PC-9 (cell line): ENCODE results near the gene GPR176. TPM values are rescaled to one million over a fixed set of nuclear protein-coding genes. Genes with fewer than 3 reads are reported as not detected.

Experiments
- BruUV-seq: library from RNA; stranded (reverse); fragments of 400-500 nt; replicated peaks from 2 replicates; lab custom pipeline; 2021; lab: Mats Ljungman, UMichigan
- CTCF ChIA-PET: fragments of 300-600 bp; sonication (Branson Sonifier 250); formaldehyde crosslinking; loops from one replicate; lab custom pipeline; 2022; ENCODE audit warnings: antibody characterized with exemption; lab: Charles Lee
- POLR2A ChIA-PET: fragments of 300-600 bp; sonication (Branson Sonifier 250); formaldehyde crosslinking; loops from one replicate; lab custom pipeline; 2022; ENCODE audit warnings: antibody characterized with exemption; ENCODE audit not compliant: unreplicated experiment; lab: Charles Lee
- DNase-seq, 2 experiments: peaks; one replicate each; pipeline versions ENCODE4 v3.0.0 to v3.0.0-alpha.2; 2015 to 2022; ENCODE audit warnings: mixed read lengths in 1 of 2
- H2AFZ ChIP-seq: fragments of 200-600 bp; sonication (generic); 2 replicates; pipeline ENCODE4 v1.8.1; 2017; ENCODE audit warnings: antibody characterized with exemption
- H3F3A ChIP-seq: fragments of 200-600 bp; sonication (generic); 2 replicates; pipeline ENCODE4 v1.8.1; 2017; ENCODE audit warnings: antibody characterized with exemption, mild to moderate bottlenecking, low read depth; ENCODE audit not compliant: insufficient read depth
- H3K27ac ChIP-seq: fragments of 200-600 bp; sonication (generic); 2 replicates; pipeline ENCODE4 v1.6.1; 2016; ENCODE audit warnings: mixed run types
- H3K27me3 ChIP-seq: fragments of 200-600 bp; sonication (generic); 2 replicates; pipeline ENCODE4 v1.6.1; 2016; ENCODE audit warnings: low read depth, mixed run types; ENCODE audit not compliant: insufficient read depth
- H3K36me3 ChIP-seq: fragments of 200-600 bp; sonication (generic); 2 replicates; pipeline ENCODE4 v1.6.1; 2016; ENCODE audit warnings: low read depth, mixed run types
- H3K4me1 ChIP-seq: fragments of 200-600 bp; sonication (generic); replicated peaks from 2 replicates; pipeline ENCODE4 v1.6.1; 2016; ENCODE audit warnings: mixed run types; ENCODE audit not compliant: insufficient read depth
- H3K4me2 ChIP-seq: fragments of 200-600 bp; sonication (generic); 2 replicates; pipeline ENCODE4 v1.6.1; 2017; ENCODE audit warnings: mixed run types
- H3K4me3 ChIP-seq: fragments of 200-600 bp; sonication (generic); 2 replicates; pipeline ENCODE4 v1.6.1; 2016; ENCODE audit warnings: mixed run types
- H3K79me2 ChIP-seq: fragments of 200-600 bp; sonication (generic); 2 replicates; pipeline ENCODE4 v1.6.1; 2017; ENCODE audit warnings: low read depth, mixed run types
- H3K9me2 ChIP-seq: fragments of 200-600 bp; sonication (generic); 2 replicates; pipeline ENCODE4 v1.8.1; 2017; ENCODE audit warnings: mild to moderate bottlenecking; ENCODE audit not compliant: insufficient read depth
- H3K9me3 ChIP-seq: fragments of 200-600 bp; sonication (generic); 2 replicates; pipeline ENCODE4 v1.8.1; 2016; ENCODE audit warnings: low read depth; ENCODE audit not compliant: insufficient read depth
- H4K20me1 ChIP-seq: fragments of 200-600 bp; sonication (generic); 2 replicates; pipeline ENCODE4 v1.8.1; 2017; ENCODE audit not compliant: insufficient read depth
- CTCF ChIP-seq: fragments of 200-600 bp; sonication (generic); conservative IDR thresholded peaks from 2 replicates; pipeline ENCODE4 v1.6.1; 2017; ENCODE audit warnings: mixed run types, antibody characterized with exemption, mild to moderate bottlenecking, moderate library complexity
- EZH2 ChIP-seq: fragments of 200-600 bp; sonication (generic); IDR thresholded peaks from 2 replicates; pipeline ENCODE4 v1.8.0; 2017; ENCODE audit warnings: antibody characterized with exemption, low read depth
- intact Hi-C: fragments of 100-400 bp; cut with micrococcal nuclease; formaldehyde crosslinking; loops from one replicate; pipeline ENCODE4 v1.10.0; 2022; ENCODE audit not compliant: unreplicated experiment
- total RNA-seq: library from RNA; stranded (reverse); gene quantifications from 2 replicates; pipeline ENCODE4 v1.2.3, GENCODE V29; 2021

Gene GPR176
- total RNA-seq, 1 experiment from 2014 or later = 4.7 TPM

DNA sequence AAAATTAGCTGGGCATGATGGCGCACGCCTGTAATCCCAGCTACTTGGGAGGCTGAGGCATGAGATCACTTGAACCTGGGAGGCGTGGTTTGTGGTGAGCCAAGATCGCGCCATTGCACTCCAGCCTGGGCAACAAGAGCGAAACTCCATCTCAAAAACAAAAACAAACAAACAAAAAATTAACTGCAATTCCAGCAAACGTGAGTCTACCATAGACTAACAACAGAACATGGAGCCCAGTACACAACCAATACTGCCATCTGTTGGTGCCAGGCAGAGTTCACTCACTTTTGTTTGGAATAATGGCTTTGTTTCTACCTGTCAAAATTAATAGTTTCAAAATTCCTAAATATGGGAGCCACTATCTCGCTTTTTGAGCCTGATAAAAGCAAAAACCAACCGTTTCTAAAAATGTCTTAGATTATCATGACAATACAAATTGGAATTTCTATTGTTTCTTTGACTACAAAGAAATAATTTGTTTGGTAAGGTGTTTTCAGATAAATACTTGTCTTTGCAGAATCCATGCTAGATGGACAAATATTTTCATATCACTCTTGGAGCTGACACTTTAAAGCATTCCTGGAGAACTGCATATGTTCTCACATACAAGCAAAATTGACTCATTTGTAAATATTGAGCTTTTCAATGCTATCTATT lies 45.0 kb downstream of the GPR176 start:
- ChIA-PET CTCF (interaction anchor here (0.9 kb wide), 1 partner anchor 8 kb away, joined by 3 read pairs; no protein-coding TSS in a partner anchor), POLR2A (interaction anchor here (0.7 kb wide), 1 partner anchor 1187 kb away, joined by 8 read pairs; no protein-coding TSS in a partner anchor)
- Histone ChIP-seq H3K9me3 (no peaks in the 10 kb centered on the region), H3K4me1 (peaks cover 13% of the 10 kb centered on the region), H2AFZ (no peak overlapping the region), H3K27ac (no peak overlapping the region), H4K20me1 (no peaks in the 10 kb centered on the region), H3K9me2 (no peaks in the 10 kb centered on the region), H3K27me3 (no peaks in the 10 kb centered on the region), H3K79me2 (no peaks in the 10 kb centered on the region), H3K4me3 (no peak overlapping the region), H3K36me3 (no peaks in the 10 kb centered on the region), H3F3A (no peaks in the 10 kb centered on the region; the same call in 1 of the 2 replicates), H3K4me2 (no peak overlapping the region)
- intact Hi-C loops = loop anchor here (10.0 kb wide), 1 partner anchor 90 kb away; the partner anchor contains the start of gene FSIP1
- TF ChIP-seq CTCF = peak; percentile 49; the same call in 1 of the 2 replicates
- no peak for TF ChIP-seq EZH2
- DNase-seq = peak in 1 of 2 experiments; percentile 10
- no TSS peak for BruUV-seq

DNA sequence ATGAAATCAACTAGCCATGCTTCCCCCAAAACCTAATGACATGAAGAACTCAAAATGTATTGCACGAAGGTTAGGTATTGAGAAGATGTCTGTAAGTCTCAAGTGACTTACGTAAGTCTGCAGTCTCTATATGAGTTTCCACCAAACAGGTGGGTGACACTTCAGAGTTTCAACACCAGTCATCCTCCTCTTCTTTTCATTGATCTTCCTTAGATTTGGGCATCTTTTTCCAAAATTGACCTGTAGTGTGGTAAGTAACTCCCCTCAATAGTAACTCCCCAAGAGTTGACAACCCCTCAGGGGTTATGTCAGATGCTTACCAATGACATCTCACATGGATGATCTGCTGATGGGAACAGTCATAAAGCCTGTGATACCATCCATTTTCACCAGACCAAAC lies 46.1 kb downstream of the GPR176 start:
- Histone ChIP-seq H3K9me2 (no peaks in the 10 kb centered on the region), H4K20me1 (no peaks in the 10 kb centered on the region), H3F3A (no peaks in the 10 kb centered on the region; the same call in 1 of the 2 replicates), H3K9me3 (no peaks in the 10 kb centered on the region), H3K27ac (no peak overlapping the region), H3K4me2 (no peak overlapping the region), H3K4me3 (no peak overlapping the region), H3K79me2 (no peaks in the 10 kb centered on the region), H3K4me1 (peaks cover 13% of the 10 kb centered on the region), H3K27me3 (no peaks in the 10 kb centered on the region), H3K36me3 (no peaks in the 10 kb centered on the region), H2AFZ (no peak overlapping the region)
- DNase-seq = no peak
- BruUV-seq = no TSS peak
- CTCF ChIA-PET = interaction anchor here (0.7 kb wide), 1 partner anchor 37 kb away, joined by 4 read pairs; no protein-coding TSS in a partner anchor
- intact Hi-C loops = loop anchor here (10.0 kb wide), 1 partner anchor 89 kb away; the partner anchor contains the start of gene FSIP1
- no peak for TF ChIP-seq EZH2
- no peak for TF ChIP-seq CTCF
- POLR2A ChIA-PET = interaction anchor here (0.6 kb wide), 1 partner anchor 9 kb away, joined by 4 read pairs; no protein-coding TSS in a partner anchor

DNA sequence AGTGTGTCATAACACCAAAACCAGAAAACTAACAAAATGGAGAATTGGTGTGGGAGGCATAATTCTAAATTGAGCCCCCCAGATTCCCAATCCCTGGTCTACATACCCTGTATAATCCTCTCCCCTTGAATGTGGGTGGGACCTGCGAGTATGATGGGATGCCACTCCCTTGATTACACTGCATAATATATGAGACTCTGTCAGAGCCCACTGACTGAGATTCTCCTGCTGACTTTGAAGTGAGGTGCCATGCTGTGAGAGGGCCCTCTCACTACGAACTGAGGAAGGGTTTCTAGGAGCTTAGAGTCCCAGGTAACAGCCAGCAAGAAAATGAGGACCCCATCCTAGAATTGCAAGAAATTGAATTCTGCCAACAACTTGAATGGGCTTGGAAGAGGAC lies 49.5 kb downstream of the GPR176 start:
- CTCF ChIA-PET = no interaction called here
- POLR2A ChIA-PET = no interaction called here
- DNase-seq = no peak

More for the DNA sequence above, 49.5 kb downstream of the GPR176 start:
- no peak overlapping the region for H3K4me2 ChIP-seq
- no peaks in the 10 kb centered on the region for H3F3A ChIP-seq
- no peak overlapping the region for H2AFZ ChIP-seq
- no peak overlapping the region for H3K27ac ChIP-seq
- BruUV-seq = no TSS peak
- no peaks in the 10 kb centered on the region for H3K27me3 ChIP-seq
- no peaks in the 10 kb centered on the region for H3K79me2 ChIP-seq
- H3K4me1 ChIP-seq = no peaks in the 10 kb centered on the region
- no peaks in the 10 kb centered on the region for H4K20me1 ChIP-seq
- no peaks in the 10 kb centered on the region for H3K9me2 ChIP-seq
- H3K36me3 ChIP-seq = no peaks in the 10 kb centered on the region
- H3K9me3 ChIP-seq = no peaks in the 10 kb centered on the region
- TF ChIP-seq EZH2 (no peak), CTCF (no peak)
- H3K4me3 ChIP-seq = no peak overlapping the region
- intact Hi-C loops = loop anchor here (10.0 kb wide), 1 partner anchor 86 kb away; the partner anchor contains the start of gene FSIP1
